HCT116 (cell line): Measurements from ENCODE around the gene CALHM4. TPM values are rescaled to one million over a fixed set of nuclear protein-coding genes. Genes with fewer than 3 reads are reported as not detected.

Experiments
- ATAC-seq: fragments of 200-7000 bp; cut with Tn5 transposase; 2 replicates; pipeline ENCODE4 v1.9.1; 2020; ENCODE audit warnings: mild to moderate bottlenecking, moderate library complexity
- BruUV-seq: library from RNA; stranded (reverse); fragments of 400-500 nt; replicated peaks from 2 replicates; lab custom pipeline; 2021; lab: Mats Ljungman, UMichigan
- CTCF ChIA-PET: fragments of 300-600 bp; sonication (Branson Sonifier 250); formaldehyde crosslinking; loops from one replicate; lab custom pipeline; 2021; ENCODE audit warnings: antibody characterized with exemption; lab: Charles Lee
- POLR2A ChIA-PET: fragments of 300-600, 350-600 bp; sonication (Branson Sonifier 250); formaldehyde crosslinking; loops from one replicate; lab custom pipeline; 2021; ENCODE audit warnings: antibody characterized with exemption; lab: Charles Lee
- RAD21 ChIA-PET, 2 experiments: fragments of 300-600 bp; sonication (Branson Sonifier 250); formaldehyde crosslinking; loops; one replicate each; lab custom pipeline; 2023; ENCODE audit warnings: low total read pairs in 2 of 2; ENCODE audit not compliant: uncharacterized antibody in 2 of 2, unreplicated experiment in 2 of 2, low non-redundant PET in 1 of 2; lab: Charles Lee
- DNase-seq: peaks from one replicate; pipeline ENCODE4 v3.0.0-alpha.2; 2010; ENCODE audit warnings: low read depth, low spot score
- H2AFZ ChIP-seq: fragments of 200-600 bp; shearing (Covaris generic), sonication (generic); 2 replicates; pipeline ENCODE4 v1.6.1; 2017; ENCODE audit warnings: low read depth, mixed run types, mixed read lengths, antibody characterized with exemption, low read length; ENCODE audit not compliant: poor library complexity, severe bottlenecking
- H3K27ac ChIP-seq: 2 replicates; pipeline ENCODE4 v1.5.1; 2012; ENCODE audit warnings: low read depth, low read length
- H3K27me3 ChIP-seq: fragments of 200-600 bp; sonication (generic); 2 replicates; pipeline ENCODE4 v1.6.1; 2016; ENCODE audit warnings: mixed run types, low read length, mixed read lengths; ENCODE audit not compliant: insufficient read depth
- H3K36me3 ChIP-seq, 2 experiments: fragments of 200-500 bp in 1 of 2; fragments of 200-600 bp in 1 of 2; sonication (Bioruptor generic) in 1 of 2; sonication (generic) in 1 of 2; 2 replicates each; pipeline versions ENCODE4 v1.5.1 to v1.6.1; 2014 to 2016; ENCODE audit warnings: low read length in 2 of 2, inconsistent platforms in 1 of 2, mixed read lengths in 1 of 2, mixed run types in 1 of 2; ENCODE audit not compliant: insufficient read depth in 2 of 2, control insufficient read depth in 1 of 2
- H3K4me1 ChIP-seq, 2 experiments: fragments of 200-600 bp in 1 of 2; sonication (generic) in 1 of 2; 2 replicates each; pipeline versions ENCODE4 v1.5.1 to v1.6.1; 2012 to 2017; ENCODE audit warnings: low read length in 2 of 2, inconsistent platforms in 1 of 2, mild to moderate bottlenecking in 1 of 2, mixed read lengths in 1 of 2, mixed run types in 1 of 2, moderate library complexity in 1 of 2; ENCODE audit not compliant: insufficient read depth in 2 of 2, control insufficient read depth in 1 of 2
- H3K4me2 ChIP-seq: fragments of 200-600 bp; sonication (generic); 2 replicates; pipeline ENCODE4 v1.6.1; 2017; ENCODE audit warnings: mixed run types, low read length, mixed read lengths
- H3K4me3 ChIP-seq, 2 experiments: fragments of 200-600 bp in 1 of 2; sonication (generic) in 1 of 2; replicated peaks in 1 of 2; 2 replicates each; pipeline ENCODE4 v1.5.1; 2011 to 2016; ENCODE audit warnings: low read length in 2 of 2, control low read depth in 1 of 2, low read depth in 1 of 2, mild to moderate bottlenecking in 1 of 2, mixed read lengths in 1 of 2, mixed run types in 1 of 2
- H3K79me2 ChIP-seq: fragments of 200-600 bp; sonication (generic); 2 replicates; pipeline ENCODE4 v1.6.1; 2017; ENCODE audit warnings: mild to moderate bottlenecking, mixed run types, low read length, moderate library complexity, mixed read lengths; ENCODE audit not compliant: insufficient read depth
- H3K9ac ChIP-seq: fragments of 200-600 bp; sonication (generic); 2 replicates; pipeline ENCODE4 v1.6.1; 2016; ENCODE audit warnings: low read length, mixed read lengths
- H3K9me2 ChIP-seq: fragments of 200-600 bp; sonication (generic), shearing (Covaris generic); 2 replicates; pipeline ENCODE4 v1.6.1; 2017; ENCODE audit warnings: mixed run types, mild to moderate bottlenecking, moderate library complexity; ENCODE audit not compliant: insufficient read depth
- H3K9me3 ChIP-seq, 2 experiments: fragments of 200-500 bp in 1 of 2; fragments of 200-600 bp in 1 of 2; sonication (Bioruptor generic) in 1 of 2; sonication (generic) in 1 of 2; 2 replicates each; pipeline ENCODE4 v1.6.1; 2014 to 2017; ENCODE audit warnings: low read length in 2 of 2, mixed read lengths in 2 of 2, inconsistent platforms in 1 of 2, low read depth in 1 of 2, mild to moderate bottlenecking in 1 of 2, mixed run types in 1 of 2, moderate library complexity in 1 of 2; ENCODE audit not compliant: control insufficient read depth in 1 of 2, insufficient read depth in 1 of 2
- H4K20me1 ChIP-seq: fragments of 200-600 bp; sonication (generic), shearing (Covaris generic); 2 replicates; pipeline ENCODE4 v1.6.1; 2017; ENCODE audit warnings: mixed run types, mild to moderate bottlenecking, moderate library complexity; ENCODE audit not compliant: insufficient read depth
- ATF3 ChIP-seq: IDR thresholded peaks from 2 replicates; pipeline ENCODE4 v1.6.1; 2012
- JUND ChIP-seq: IDR thresholded peaks from 2 replicates; pipeline ENCODE4 v1.6.1; 2012
- POLR2A ChIP-seq: IDR thresholded peaks from 2 replicates; pipeline ENCODE4 v1.7.0; 2011; ENCODE audit warnings: borderline replicate concordance; ENCODE audit not compliant: insufficient read depth, insufficient read length; ENCODE audit errors: extremely low read depth
- RAD21 ChIP-seq: IDR thresholded peaks from 2 replicates; pipeline ENCODE4 v1.6.1; 2012; ENCODE audit warnings: low read depth, mild to moderate bottlenecking
- SP1 ChIP-seq: IDR thresholded peaks from 2 replicates; pipeline ENCODE4 v1.6.1; 2012; ENCODE audit warnings: low read depth
- TCF7L2 ChIP-seq: IDR thresholded peaks from 2 replicates; pipeline ENCODE4 v1.7.0; 2011; ENCODE audit warnings: borderline replicate concordance, inconsistent platforms; ENCODE audit not compliant: insufficient read depth, insufficient read length; ENCODE audit errors: extremely low read depth
- YY1 ChIP-seq: IDR thresholded peaks from 2 replicates; pipeline ENCODE4 v1.6.1; 2011; ENCODE audit warnings: low read length, low read depth, moderate library complexity, mild to moderate bottlenecking; ENCODE audit not compliant: insufficient replicate concordance; ENCODE audit errors: extremely low read depth
- ZBTB33 ChIP-seq: IDR thresholded peaks from 2 replicates; pipeline ENCODE4 v1.6.1; 2011; ENCODE audit warnings: mild to moderate bottlenecking, low read length, moderate library complexity; ENCODE audit not compliant: insufficient replicate concordance; ENCODE audit errors: extremely low read depth
- intact Hi-C: fragments of 100-400 bp; cut with micrococcal nuclease; formaldehyde crosslinking; loops from 2 replicates; pipeline ENCODE4 v1.10.0; 2022
- total RNA-seq: library from RNA; stranded (reverse); gene quantifications from one replicate; pipeline ENCODE4 v1.2.1, GENCODE V29; 2021; ENCODE audit not compliant: unreplicated experiment
- TF ChIP-seq, protein P1 (sequence below): IDR thresholded peaks from 2 replicates; pipeline ENCODE4 v1.6.1; 2012; ENCODE audit warnings: low read depth
- TF ChIP-seq, protein P2 (sequence below), 3 experiments: fragments of 200-600 bp in 1 of 3; sonication (generic) in 1 of 3; IDR thresholded peaks in 2 of 3; conservative IDR thresholded peaks in 1 of 3; 2 replicates each; pipeline ENCODE4 v1.5.1; 2012 to 2017; ENCODE audit warnings: low read depth in 2 of 3, low read length in 2 of 3, antibody characterized with exemption in 1 of 3, borderline replicate concordance in 1 of 3, control low read depth in 1 of 3, mild to moderate bottlenecking in 1 of 3, mixed read lengths in 1 of 3, mixed run types in 1 of 3, moderate library complexity in 1 of 3; ENCODE audit not compliant: insufficient read depth in 1 of 3

Gene CALHM4
- total RNA-seq, 1 experiment from 2014 or later: not detected

GRCh38 chr6:116515141-116515540 lies 38.4 kb upstream of the CALHM4 start (continued):
- TF ChIP-seq, protein P1, sequence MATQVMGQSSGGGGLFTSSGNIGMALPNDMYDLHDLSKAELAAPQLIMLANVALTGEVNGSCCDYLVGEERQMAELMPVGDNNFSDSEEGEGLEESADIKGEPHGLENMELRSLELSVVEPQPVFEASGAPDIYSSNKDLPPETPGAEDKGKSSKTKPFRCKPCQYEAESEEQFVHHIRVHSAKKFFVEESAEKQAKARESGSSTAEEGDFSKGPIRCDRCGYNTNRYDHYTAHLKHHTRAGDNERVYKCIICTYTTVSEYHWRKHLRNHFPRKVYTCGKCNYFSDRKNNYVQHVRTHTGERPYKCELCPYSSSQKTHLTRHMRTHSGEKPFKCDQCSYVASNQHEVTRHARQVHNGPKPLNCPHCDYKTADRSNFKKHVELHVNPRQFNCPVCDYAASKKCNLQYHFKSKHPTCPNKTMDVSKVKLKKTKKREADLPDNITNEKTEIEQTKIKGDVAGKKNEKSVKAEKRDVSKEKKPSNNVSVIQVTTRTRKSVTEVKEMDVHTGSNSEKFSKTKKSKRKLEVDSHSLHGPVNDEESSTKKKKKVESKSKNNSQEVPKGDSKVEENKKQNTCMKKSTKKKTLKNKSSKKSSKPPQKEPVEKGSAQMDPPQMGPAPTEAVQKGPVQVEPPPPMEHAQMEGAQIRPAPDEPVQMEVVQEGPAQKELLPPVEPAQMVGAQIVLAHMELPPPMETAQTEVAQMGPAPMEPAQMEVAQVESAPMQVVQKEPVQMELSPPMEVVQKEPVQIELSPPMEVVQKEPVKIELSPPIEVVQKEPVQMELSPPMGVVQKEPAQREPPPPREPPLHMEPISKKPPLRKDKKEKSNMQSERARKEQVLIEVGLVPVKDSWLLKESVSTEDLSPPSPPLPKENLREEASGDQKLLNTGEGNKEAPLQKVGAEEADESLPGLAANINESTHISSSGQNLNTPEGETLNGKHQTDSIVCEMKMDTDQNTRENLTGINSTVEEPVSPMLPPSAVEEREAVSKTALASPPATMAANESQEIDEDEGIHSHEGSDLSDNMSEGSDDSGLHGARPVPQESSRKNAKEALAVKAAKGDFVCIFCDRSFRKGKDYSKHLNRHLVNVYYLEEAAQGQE: no peak

DNA sequence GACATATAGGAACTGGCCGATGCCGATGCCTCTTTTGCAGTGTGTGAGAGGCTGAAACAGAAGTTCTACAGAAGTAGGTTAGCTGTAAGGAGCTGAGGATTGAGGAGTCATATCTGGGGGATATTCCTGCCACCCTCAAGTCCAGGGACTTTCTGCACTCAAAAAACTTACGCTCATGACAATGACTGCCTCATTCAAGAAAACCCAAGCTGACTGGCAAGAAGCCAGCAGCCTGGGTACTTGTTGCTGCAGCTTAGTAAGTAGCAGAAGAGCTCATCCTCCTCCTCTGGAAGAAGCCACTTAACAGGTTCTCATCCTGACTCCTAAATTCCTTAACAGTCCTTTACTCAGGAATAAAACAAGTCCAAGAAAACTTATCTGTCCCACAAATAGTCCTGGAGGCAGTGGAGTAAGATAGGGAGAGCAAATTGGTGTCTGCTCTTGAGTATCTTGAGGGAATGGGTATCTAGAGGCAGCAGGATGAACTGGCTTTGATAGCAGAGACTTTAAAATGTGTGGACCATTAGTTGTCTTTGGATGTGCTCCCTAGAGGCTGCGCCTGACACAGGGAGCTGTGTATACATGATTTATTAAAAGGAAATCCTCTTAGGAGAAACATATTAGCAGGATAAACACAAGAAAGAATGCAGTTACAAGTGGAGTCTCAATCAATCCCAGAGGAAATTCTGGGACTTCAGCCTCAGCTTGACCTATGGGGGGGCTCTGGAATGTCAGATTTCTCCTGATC lies 34.8 kb upstream of the CALHM4 start:
- Histone ChIP-seq H3K4me3 (no peak overlapping the region), H3K4me1 (no peaks in the 10 kb centered on the region), H3K27ac (no peak overlapping the region), H4K20me1 (no peaks in the 10 kb centered on the region), H3K36me3 (no peaks in the 10 kb centered on the region), H3K9me2 (no peaks in the 10 kb centered on the region), H3K79me2 (no peaks in the 10 kb centered on the region), H2AFZ (no peak overlapping the region), H3K4me2 (no peak overlapping the region), H3K9ac (no peak overlapping the region), H3K27me3 (no peaks in the 10 kb centered on the region), H3K9me3 (no peaks in the 10 kb centered on the region)
- ChIA-PET CTCF (no interaction called here), POLR2A (no interaction called here), RAD21 (no interaction called here)
- BruUV-seq: no TSS peak
- no peak for DNase-seq
- ATAC-seq: no peak
- intact Hi-C loops: no loop called here
- TF ChIP-seq SP1 (no peak), ATF3 (no peak), ZBTB33 (no peak), JUND (no peak), RAD21 (no peak), TCF7L2 (no peak), YY1 (no peak), POLR2A (no peak)
- TF ChIP-seq, protein P1: no peak
- TF ChIP-seq, protein P2, sequence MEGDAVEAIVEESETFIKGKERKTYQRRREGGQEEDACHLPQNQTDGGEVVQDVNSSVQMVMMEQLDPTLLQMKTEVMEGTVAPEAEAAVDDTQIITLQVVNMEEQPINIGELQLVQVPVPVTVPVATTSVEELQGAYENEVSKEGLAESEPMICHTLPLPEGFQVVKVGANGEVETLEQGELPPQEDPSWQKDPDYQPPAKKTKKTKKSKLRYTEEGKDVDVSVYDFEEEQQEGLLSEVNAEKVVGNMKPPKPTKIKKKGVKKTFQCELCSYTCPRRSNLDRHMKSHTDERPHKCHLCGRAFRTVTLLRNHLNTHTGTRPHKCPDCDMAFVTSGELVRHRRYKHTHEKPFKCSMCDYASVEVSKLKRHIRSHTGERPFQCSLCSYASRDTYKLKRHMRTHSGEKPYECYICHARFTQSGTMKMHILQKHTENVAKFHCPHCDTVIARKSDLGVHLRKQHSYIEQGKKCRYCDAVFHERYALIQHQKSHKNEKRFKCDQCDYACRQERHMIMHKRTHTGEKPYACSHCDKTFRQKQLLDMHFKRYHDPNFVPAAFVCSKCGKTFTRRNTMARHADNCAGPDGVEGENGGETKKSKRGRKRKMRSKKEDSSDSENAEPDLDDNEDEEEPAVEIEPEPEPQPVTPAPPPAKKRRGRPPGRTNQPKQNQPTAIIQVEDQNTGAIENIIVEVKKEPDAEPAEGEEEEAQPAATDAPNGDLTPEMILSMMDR (IDR thresholded peaks at IDR 0.05 in 2 of 3, conservative IDR thresholded peaks at IDR 0.05 in 1 of 3; ENCODE audit: borderline replicate concordance in 1 of 3, insufficient read depth in 1 of 3, low read depth in 2 of 3, low read length in 2 of 3): no peak
